Panc1 (cell line): Measurements from ENCODE around the gene ETNK2. TPM values are rescaled to one million over a fixed set of nuclear protein-coding genes. Genes with fewer than 3 reads are reported as not detected.

ENCODE experiments used
- ATAC-seq: fragments of 200-7000 bp; cut with Tn5 transposase; 2 replicates; pipeline ENCODE4 v1.9.1; 2020; ENCODE audit warnings: mild to moderate bottlenecking, moderate library complexity
- BruUV-seq: library from RNA; stranded (reverse); fragments of 400-500 nt; replicated peaks from 2 replicates; lab custom pipeline; 2021; lab: Mats Ljungman, UMichigan
- CTCF ChIA-PET: fragments of 300-600 bp; sonication (Branson Sonifier 250); formaldehyde crosslinking; loops from one replicate; lab custom pipeline; 2022; ENCODE audit warnings: antibody characterized with exemption; lab: Charles Lee
- POLR2A ChIA-PET: fragments of 300-600 bp; sonication (Branson Sonifier 250); formaldehyde crosslinking; loops from one replicate; lab custom pipeline; 2022; ENCODE audit warnings: antibody characterized with exemption; lab: Charles Lee
- DNase-seq: peaks from one replicate; pipeline ENCODE4 v3.0.0-alpha.2; 2010; ENCODE audit warnings: low read depth, low spot score
- H3K27ac ChIP-seq: 2 replicates; pipeline ENCODE4 v1.5.1; 2011; ENCODE audit warnings: mild to moderate bottlenecking, low read length, inconsistent platforms
- H3K27me3 ChIP-seq: fragments of 200-500 bp; sonication (Bioruptor generic); 2 replicates; pipeline ENCODE4 v1.6.0; 2014; ENCODE audit warnings: low read length, inconsistent platforms; ENCODE audit not compliant: control insufficient read depth, insufficient read depth
- H3K36me3 ChIP-seq: fragments of 200-500 bp; sonication (Bioruptor generic); 2 replicates; pipeline ENCODE4 v1.5.1; 2014; ENCODE audit warnings: inconsistent platforms, mild to moderate bottlenecking, low read length, moderate library complexity; ENCODE audit not compliant: control insufficient read depth, insufficient read depth
- H3K4me1 ChIP-seq: 2 replicates; pipeline ENCODE4 v1.5.1; 2011; ENCODE audit warnings: inconsistent platforms, mild to moderate bottlenecking, low read length, moderate library complexity; ENCODE audit not compliant: control insufficient read depth, insufficient read depth
- H3K4me3 ChIP-seq, 2 experiments: 2 replicates each; pipeline ENCODE4 v1.5.1; 2011 to 2012; ENCODE audit warnings: low read depth in 2 of 2, low read length in 2 of 2, mild to moderate bottlenecking in 2 of 2, inconsistent platforms in 1 of 2, moderate library complexity in 1 of 2
- H3K9me3 ChIP-seq: fragments of 200-500 bp; sonication (Bioruptor generic); 2 replicates; pipeline ENCODE4 v1.5.1; 2014; ENCODE audit warnings: low read depth, mild to moderate bottlenecking, inconsistent platforms, low read length, moderate library complexity; ENCODE audit not compliant: control insufficient read depth, insufficient read depth
- POLR2AphosphoS5 ChIP-seq: IDR thresholded peaks from 2 replicates; pipeline ENCODE4 v1.6.1; 2012; ENCODE audit warnings: mild to moderate bottlenecking, low read depth, low read length, moderate library complexity
- SIN3A ChIP-seq: IDR thresholded peaks from 2 replicates; pipeline ENCODE4 v1.6.1; 2012; ENCODE audit warnings: low read depth, mild to moderate bottlenecking, low read length, moderate library complexity, borderline replicate concordance; ENCODE audit not compliant: insufficient read depth
- TCF7L2 ChIP-seq: IDR thresholded peaks from 2 replicates; pipeline ENCODE4 v1.6.1; 2011; ENCODE audit warnings: mild to moderate bottlenecking, low read depth, low read length, inconsistent platforms
- in situ Hi-C: cut with HindIII; loops from 2 replicates; pipeline ENCODE4 v1.10.0; 2016; ENCODE audit warnings: low sequenced_read_pairs, low pct_unique_long_range_greater_than_20kb
- intact Hi-C: fragments of 100-400 bp; cut with micrococcal nuclease; formaldehyde crosslinking; loops from one replicate; pipeline ENCODE4 v1.10.0; 2022; ENCODE audit not compliant: unreplicated experiment
- total RNA-seq: library from RNA; stranded (reverse); gene quantifications from one replicate; pipeline ENCODE4 v1.2.1, GENCODE V29; 2021; ENCODE audit not compliant: unreplicated experiment
- TF ChIP-seq, protein P1 (sequence below): fragments of 450-650 bp; IDR thresholded peaks from 2 replicates; pipeline ENCODE4 v1.5.1; 2017; ENCODE audit warnings: mild to moderate bottlenecking
- TF ChIP-seq, protein P2 (sequence below), 2 experiments: IDR thresholded peaks; 2 replicates each; pipeline ENCODE4 v1.6.1; 2011 to 2012; ENCODE audit warnings: low read depth in 2 of 2, control low read depth in 1 of 2, low read length in 1 of 2, mild to moderate bottlenecking in 1 of 2, moderate library complexity in 1 of 2; ENCODE audit not compliant: insufficient read depth in 1 of 2

Gene ETNK2
- total RNA-seq, 1 experiment from 2014 or later = 6.7 TPM

DNA sequence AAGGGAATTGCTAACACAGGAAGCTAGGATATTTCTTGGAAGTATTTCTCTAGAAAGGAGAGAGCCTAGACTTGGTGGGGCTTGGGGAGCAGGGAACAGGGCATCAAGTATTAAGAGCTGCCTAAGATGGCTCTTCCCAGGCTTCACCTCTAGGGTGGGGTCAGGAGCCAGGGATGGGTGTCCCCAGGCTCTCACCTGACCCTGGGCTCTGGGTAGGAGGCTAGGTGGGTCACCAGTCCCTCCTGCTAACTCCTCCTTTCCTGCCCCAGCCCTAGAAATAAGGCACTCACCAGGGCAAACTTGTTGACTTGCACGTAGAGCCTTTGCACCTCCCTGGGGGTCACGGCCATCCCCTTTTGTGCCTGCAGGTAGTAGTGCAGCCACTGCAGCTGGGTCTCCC, 15.0 kb downstream of the ETNK2 start:
- no peak for ATAC-seq
- CTCF ChIA-PET = no interaction called here

DNA sequence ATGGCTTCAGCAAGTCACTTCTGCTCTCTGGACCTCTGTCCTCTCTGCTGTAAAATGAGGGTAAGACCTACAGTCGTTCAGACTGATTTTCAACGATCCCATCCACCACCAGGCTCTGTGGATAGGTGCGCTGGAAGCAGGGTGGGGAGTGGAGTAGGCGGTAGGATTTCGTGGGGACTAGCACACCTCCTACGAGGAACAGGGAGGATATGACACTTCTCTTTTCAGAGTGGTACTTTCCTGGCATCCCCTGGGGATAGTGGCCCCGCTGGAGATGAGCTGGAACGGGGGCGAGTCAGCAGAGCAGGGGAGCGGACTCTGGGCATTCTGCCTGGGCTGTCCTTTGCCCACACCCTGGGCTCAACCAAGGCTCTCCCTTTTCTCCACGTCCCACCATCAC, 17.7 kb downstream of the ETNK2 start:
- Histone ChIP-seq H3K27ac (no peak overlapping the region), H3K36me3 (no peaks in the 10 kb centered on the region), H3K4me3 (no peak overlapping the region), H3K9me3 (no peaks in the 10 kb centered on the region), H3K4me1 (peaks cover 17% of the 10 kb centered on the region), H3K27me3 (no peaks in the 10 kb centered on the region)
- DNase-seq = no peak
- ChIA-PET POLR2A (no interaction called here), CTCF (no interaction called here)
- in situ Hi-C loops (loop anchor here (25.0 kb wide), 1 partner anchor 272 kb away; the partner anchor contains the start of gene SNRPE), intact Hi-C loops (no loop called here)
- no TSS peak for BruUV-seq
- ATAC-seq = no peak
- TF ChIP-seq SIN3A (no peak), TCF7L2 (no peak), POLR2AphosphoS5 (no peak)
- TF ChIP-seq, protein P1, sequence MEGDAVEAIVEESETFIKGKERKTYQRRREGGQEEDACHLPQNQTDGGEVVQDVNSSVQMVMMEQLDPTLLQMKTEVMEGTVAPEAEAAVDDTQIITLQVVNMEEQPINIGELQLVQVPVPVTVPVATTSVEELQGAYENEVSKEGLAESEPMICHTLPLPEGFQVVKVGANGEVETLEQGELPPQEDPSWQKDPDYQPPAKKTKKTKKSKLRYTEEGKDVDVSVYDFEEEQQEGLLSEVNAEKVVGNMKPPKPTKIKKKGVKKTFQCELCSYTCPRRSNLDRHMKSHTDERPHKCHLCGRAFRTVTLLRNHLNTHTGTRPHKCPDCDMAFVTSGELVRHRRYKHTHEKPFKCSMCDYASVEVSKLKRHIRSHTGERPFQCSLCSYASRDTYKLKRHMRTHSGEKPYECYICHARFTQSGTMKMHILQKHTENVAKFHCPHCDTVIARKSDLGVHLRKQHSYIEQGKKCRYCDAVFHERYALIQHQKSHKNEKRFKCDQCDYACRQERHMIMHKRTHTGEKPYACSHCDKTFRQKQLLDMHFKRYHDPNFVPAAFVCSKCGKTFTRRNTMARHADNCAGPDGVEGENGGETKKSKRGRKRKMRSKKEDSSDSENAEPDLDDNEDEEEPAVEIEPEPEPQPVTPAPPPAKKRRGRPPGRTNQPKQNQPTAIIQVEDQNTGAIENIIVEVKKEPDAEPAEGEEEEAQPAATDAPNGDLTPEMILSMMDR = no peak
- TF ChIP-seq, protein P2, sequence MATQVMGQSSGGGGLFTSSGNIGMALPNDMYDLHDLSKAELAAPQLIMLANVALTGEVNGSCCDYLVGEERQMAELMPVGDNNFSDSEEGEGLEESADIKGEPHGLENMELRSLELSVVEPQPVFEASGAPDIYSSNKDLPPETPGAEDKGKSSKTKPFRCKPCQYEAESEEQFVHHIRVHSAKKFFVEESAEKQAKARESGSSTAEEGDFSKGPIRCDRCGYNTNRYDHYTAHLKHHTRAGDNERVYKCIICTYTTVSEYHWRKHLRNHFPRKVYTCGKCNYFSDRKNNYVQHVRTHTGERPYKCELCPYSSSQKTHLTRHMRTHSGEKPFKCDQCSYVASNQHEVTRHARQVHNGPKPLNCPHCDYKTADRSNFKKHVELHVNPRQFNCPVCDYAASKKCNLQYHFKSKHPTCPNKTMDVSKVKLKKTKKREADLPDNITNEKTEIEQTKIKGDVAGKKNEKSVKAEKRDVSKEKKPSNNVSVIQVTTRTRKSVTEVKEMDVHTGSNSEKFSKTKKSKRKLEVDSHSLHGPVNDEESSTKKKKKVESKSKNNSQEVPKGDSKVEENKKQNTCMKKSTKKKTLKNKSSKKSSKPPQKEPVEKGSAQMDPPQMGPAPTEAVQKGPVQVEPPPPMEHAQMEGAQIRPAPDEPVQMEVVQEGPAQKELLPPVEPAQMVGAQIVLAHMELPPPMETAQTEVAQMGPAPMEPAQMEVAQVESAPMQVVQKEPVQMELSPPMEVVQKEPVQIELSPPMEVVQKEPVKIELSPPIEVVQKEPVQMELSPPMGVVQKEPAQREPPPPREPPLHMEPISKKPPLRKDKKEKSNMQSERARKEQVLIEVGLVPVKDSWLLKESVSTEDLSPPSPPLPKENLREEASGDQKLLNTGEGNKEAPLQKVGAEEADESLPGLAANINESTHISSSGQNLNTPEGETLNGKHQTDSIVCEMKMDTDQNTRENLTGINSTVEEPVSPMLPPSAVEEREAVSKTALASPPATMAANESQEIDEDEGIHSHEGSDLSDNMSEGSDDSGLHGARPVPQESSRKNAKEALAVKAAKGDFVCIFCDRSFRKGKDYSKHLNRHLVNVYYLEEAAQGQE (IDR thresholded peaks at IDR 0.05; ENCODE audit: insufficient read depth in 1 of 2, low read depth in 2 of 2, low read length in 1 of 2) = no peak

More for the DNA sequence above, 15.0 kb downstream of the ETNK2 start:
- H3K36me3 ChIP-seq = no peaks in the 10 kb centered on the region
- no peak for DNase-seq
- no peaks in the 10 kb centered on the region for H3K4me1 ChIP-seq
- no peak overlapping the region for H3K27ac ChIP-seq
- no peaks in the 10 kb centered on the region for H3K27me3 ChIP-seq
- no peak for TF ChIP-seq TCF7L2
- TF ChIP-seq, protein P2 (IDR thresholded peaks at IDR 0.05; ENCODE audit: insufficient read depth in 1 of 2, low read depth in 2 of 2, low read length in 1 of 2) = no peak
- no peak for TF ChIP-seq SIN3A
- in situ Hi-C loops = loop anchor here (25.0 kb wide), 1 partner anchor 275 kb away; the partner anchor contains the start of gene SNRPE
- POLR2A ChIA-PET = no interaction called here
- H3K4me3 ChIP-seq = no peak overlapping the region
- no TSS peak for BruUV-seq
- intact Hi-C loops = no loop called here
- H3K9me3 ChIP-seq = no peaks in the 10 kb centered on the region
